C4-2B (cell line): ENCODE data around the gene SLITRK3.

Source experiments
- H3K27ac ChIP-seq: fragments of 450-650 bp; 2 replicates; pipeline ENCODE4 v1.5.1; 2017
- CTCF ChIP-seq: fragments of 450-650 bp; conservative IDR thresholded peaks from 2 replicates; pipeline ENCODE4 v1.5.1; 2017; ENCODE audit warnings: mild to moderate bottlenecking
- ZFX ChIP-seq: fragments of 450-650 bp; IDR thresholded peaks from 2 replicates; pipeline ENCODE4 v1.6.1; 2017

Gene SLITRK3

DNA sequence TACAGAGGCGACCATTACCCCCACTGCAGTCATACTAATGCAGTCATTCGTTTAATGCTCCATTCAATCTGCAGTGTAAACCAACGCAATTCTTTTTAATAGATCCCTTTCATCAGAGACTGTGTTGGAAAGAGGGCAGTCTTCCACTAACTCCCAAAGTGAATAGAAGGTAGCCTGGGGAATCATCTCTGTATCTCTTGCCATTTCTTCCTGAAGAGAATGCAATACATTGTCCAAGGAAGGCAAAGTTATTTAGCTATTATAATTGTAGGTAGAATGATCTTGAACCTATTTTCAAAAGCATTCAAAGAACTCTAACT, 1.3 kb upstream of the SLITRK3 start:
- no peak for TF ChIP-seq CTCF
- no peak for TF ChIP-seq ZFX
- no peak overlapping the region for H3K27ac ChIP-seq

- no peak for TF ChIP-seq ZFX
- no peak for TF ChIP-seq CTCF
- no peak overlapping the region for H3K27ac ChIP-seq
Measured at GRCh38 chr3:165196577-165197480, 645 bp upstream of the SLITRK3 start.

- no peak for TF ChIP-seq ZFX
- TF ChIP-seq CTCF, result no peak
- H3K27ac ChIP-seq, result no peak overlapping the region
Measured at GRCh38 chr3:165195241-165195639, 944 bp downstream of the SLITRK3 start.

GRCh38 chr3:165194511-165195240, 1.5 kb downstream of the SLITRK3 start:
- no peak for TF ChIP-seq ZFX
- TF ChIP-seq CTCF, result no peak
- H3K27ac ChIP-seq, result no peak overlapping the region

GRCh38 chr3:165193366-165194254, 2.6 kb downstream of the SLITRK3 start:
- H3K27ac ChIP-seq, result no peak overlapping the region
- no peak for TF ChIP-seq ZFX
- no peak for TF ChIP-seq CTCF

GRCh38 chr3:165192610-165193192, 3.5 kb downstream of the SLITRK3 start:
- no peak overlapping the region for H3K27ac ChIP-seq
- no peak for TF ChIP-seq CTCF
- TF ChIP-seq ZFX, result no peak
